ENCODE results near the gene PPP2R2D.

The PPP2R2D gene

GRCh38 chr10:131865223-131865917, 35.4 kb upstream of the PPP2R2D start:
- Histone ChIP-seq H3K4me3 (replicated peaks; ENCODE audit: low read depth, low read length) (no peak overlapping the region), H3K36me3 (ENCODE audit: control insufficient read depth, insufficient read depth, low read length) (no peaks in the 10 kb centered on the region), H3K27me3 (replicated peaks; ENCODE audit: control insufficient read depth, insufficient read depth, low read length) (no peaks in the 10 kb centered on the region)
- no peak for DNase-seq (ENCODE audit: extremely low read depth, insufficient read length)
- TF ChIP-seq CTCF (IDR thresholded peaks at IDR 0.05; ENCODE audit: insufficient read depth, low read length, poor library complexity, severe bottlenecking): no peak

- Histone ChIP-seq H3K4me3 (replicated peaks; ENCODE audit: low read depth, low read length) (no peak overlapping the region), H3K27me3 (replicated peaks; ENCODE audit: control insufficient read depth, insufficient read depth, low read length) (no peaks in the 10 kb centered on the region), H3K36me3 (ENCODE audit: control insufficient read depth, insufficient read depth, low read length) (no peaks in the 10 kb centered on the region)
- TF ChIP-seq CTCF (IDR thresholded peaks at IDR 0.05; ENCODE audit: insufficient read depth, low read length, poor library complexity, severe bottlenecking): no peak
- DNase-seq (ENCODE audit: extremely low read depth, insufficient read length): no peak
These were observed 34.1 kb upstream of the PPP2R2D start for GRCh38 chr10:131866673-131867072.

- no peaks in the 10 kb centered on the region for H3K27me3 ChIP-seq (replicated peaks; ENCODE audit: control insufficient read depth, insufficient read depth, low read length)
- TF ChIP-seq CTCF (IDR thresholded peaks at IDR 0.05; ENCODE audit: insufficient read depth, low read length, poor library complexity, severe bottlenecking): no peak
These were observed 32.4 kb upstream of the PPP2R2D start for GRCh38 chr10:131868436-131868835.

GRCh38 chr10:131869344-131869743, 31.5 kb upstream of the PPP2R2D start:
- DNase-seq (ENCODE audit: extremely low read depth, insufficient read length): no peak
- H3K4me3 ChIP-seq (replicated peaks; ENCODE audit: low read depth, low read length): no peak overlapping the region
- H3K27me3 ChIP-seq (replicated peaks; ENCODE audit: control insufficient read depth, insufficient read depth, low read length): no peaks in the 10 kb centered on the region
- no peaks in the 10 kb centered on the region for H3K36me3 ChIP-seq (ENCODE audit: control insufficient read depth, insufficient read depth, low read length)
- no peak for TF ChIP-seq CTCF (IDR thresholded peaks at IDR 0.05; ENCODE audit: insufficient read depth, low read length, poor library complexity, severe bottlenecking)

More at GRCh38 chr10:131868436-131868835, 32.4 kb upstream of the PPP2R2D start:
- no peak for DNase-seq (ENCODE audit: extremely low read depth, insufficient read length)
- H3K4me3 ChIP-seq (replicated peaks; ENCODE audit: low read depth, low read length): no peak overlapping the region
- no peaks in the 10 kb centered on the region for H3K36me3 ChIP-seq (ENCODE audit: control insufficient read depth, insufficient read depth, low read length)

- Histone ChIP-seq H3K36me3 (ENCODE audit: control insufficient read depth, insufficient read depth, low read length) (no peaks in the 10 kb centered on the region), H3K4me3 (replicated peaks; ENCODE audit: low read depth, low read length) (no peak overlapping the region), H3K27me3 (replicated peaks; ENCODE audit: control insufficient read depth, insufficient read depth, low read length) (no peaks in the 10 kb centered on the region)
- no peak for TF ChIP-seq CTCF (IDR thresholded peaks at IDR 0.05; ENCODE audit: insufficient read depth, low read length, poor library complexity, severe bottlenecking)
- DNase-seq (ENCODE audit: extremely low read depth, insufficient read length): no peak
These were observed 30.4 kb upstream of the PPP2R2D start for GRCh38 chr10:131870411-131870810.

All from GM06990 (cell line).